ENCODE data around the gene CD74.
"Not testable (repeated sequence)": the region's sequence is repeated elsewhere in the genome, so short reads cannot be mapped to it uniquely, and the experiment has no call there.

CD74 gene

GRCh38 chr5:150441813-150442698 is 29.3 kb upstream of the CD74 start:
- DNase-seq (ENCODE audit: low spot score): no peak

DNA sequence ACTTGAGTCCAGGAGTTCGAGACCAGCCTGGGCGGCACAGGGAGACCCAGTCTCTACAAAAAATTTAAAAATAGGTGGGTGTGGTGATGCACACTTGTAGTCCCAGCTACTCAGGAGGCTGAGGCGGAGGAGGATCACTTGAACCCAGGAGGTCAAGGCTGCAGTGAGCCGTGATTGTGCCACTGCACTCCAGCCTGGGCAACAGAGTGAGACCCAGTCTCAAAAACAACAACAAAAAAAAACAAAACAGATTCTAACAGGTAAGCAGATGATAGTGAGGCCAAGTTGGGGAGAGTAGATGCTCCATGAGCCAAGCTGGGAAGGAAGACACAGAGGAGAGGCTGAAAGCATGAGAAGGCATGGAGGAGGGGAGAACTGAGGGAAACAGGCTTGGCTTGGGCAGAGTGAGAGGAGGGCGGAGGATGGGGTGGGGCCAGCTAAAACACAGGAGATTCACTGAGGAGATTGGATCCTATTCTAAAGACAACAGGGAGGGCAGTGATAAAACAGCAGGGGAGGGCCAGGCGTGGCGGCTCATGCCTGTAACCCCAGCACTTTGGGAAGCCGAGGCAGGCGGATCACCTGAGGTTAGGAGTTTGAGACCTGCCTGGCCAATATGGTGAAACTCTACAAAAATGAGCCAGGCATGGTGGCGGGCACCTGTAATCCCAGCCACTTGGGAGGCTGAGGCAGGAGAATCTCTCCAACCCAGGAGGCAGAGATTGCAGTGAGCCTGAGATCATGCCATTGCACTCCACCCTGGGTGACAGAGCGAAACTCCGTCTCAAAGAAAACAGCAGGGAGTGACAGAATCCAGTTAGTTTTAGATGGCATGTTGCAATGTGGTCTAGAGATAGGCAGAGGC is 28.5 kb upstream of the CD74 start:
- DNase-seq (ENCODE audit: low spot score) (no peak), FAIRE-seq (no peak)

More at GRCh38 chr5:150441813-150442698, 29.3 kb upstream of the CD74 start:
- FAIRE-seq: no peak

- DNase-seq (ENCODE audit: low spot score): peak; percentile 62
- no peak for FAIRE-seq
Observed at GRCh38 chr5:150438873-150439546, 26.3 kb upstream of the CD74 start.

GRCh38 chr5:150436141-150436680 is 23.5 kb upstream of the CD74 start:
- DNase-seq (ENCODE audit: low spot score) (peak; percentile 91), FAIRE-seq (peak; percentile 89)

DNA sequence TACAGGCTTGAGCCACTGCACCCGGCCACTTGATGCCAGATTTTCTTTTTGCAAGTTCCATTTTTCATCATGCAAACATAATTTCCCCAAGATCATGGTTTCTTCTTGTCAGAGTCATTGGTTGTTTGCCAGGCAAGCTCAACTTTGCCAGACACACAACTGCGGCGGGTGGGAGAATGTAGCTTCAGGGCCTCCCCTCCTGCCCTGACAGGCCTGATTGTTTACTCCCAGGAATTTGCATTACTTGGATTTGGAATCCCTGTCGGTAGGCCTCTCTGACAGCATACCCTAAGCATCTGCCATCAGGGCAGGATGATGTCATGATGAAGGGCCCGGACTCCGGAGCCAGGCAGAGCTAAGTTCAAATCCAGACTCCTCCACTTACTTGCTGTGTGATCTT is 21.8 kb upstream of the CD74 start:
- peak; percentile 46 for DNase-seq (ENCODE audit: low spot score)
- no peak for FAIRE-seq

DNA sequence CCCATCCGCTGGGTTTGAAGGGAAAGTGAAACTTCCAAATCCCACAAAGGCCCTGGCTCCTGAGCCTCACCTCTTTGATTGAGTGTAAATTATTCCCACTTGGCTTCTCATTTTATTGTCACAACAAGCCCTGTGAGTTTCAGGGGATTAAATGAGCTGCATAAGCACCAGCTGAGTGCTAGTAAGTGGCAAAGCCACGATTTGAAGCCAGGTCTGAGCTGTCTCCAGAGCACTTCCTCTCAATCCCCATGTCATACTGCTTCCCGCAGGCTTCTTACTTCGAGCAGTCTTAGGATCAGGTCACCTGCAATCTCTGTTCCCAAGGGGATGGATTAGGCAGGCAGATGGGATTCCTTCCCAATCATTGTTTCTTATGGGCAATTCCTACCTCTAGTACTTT is 18.9 kb upstream of the CD74 start:
- DNase-seq (ENCODE audit: low spot score) (no peak), FAIRE-seq (no peak)

- FAIRE-seq: no peak
- no peak for DNase-seq (ENCODE audit: low spot score)
Observed at GRCh38 chr5:150431048-150431447, 18.3 kb upstream of the CD74 start.

DNA sequence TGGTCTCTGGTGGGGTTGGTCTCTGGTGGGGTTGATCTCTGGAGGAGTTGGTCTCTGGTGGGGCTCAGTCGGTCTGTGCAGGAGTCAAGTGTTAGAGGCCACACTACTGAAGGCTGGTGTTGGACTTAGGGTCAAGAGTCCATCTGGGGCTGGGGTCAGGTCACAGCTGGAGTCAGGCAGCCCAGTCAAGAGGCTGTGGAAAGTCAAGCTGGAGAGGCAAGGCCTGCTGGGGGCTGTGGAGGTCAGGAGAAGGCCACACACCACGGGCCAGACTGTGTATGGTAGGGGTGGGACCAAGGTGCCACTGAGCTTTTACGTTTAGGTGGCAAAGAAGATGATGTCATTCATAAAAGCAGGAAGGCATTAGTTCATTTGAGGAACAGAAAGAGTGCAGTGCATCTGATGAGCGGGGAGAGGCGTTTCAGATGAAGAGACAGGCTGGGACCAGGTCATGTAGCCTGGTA is 16.7 kb upstream of the CD74 start:
- FAIRE-seq: no peak
- no peak for DNase-seq (ENCODE audit: low spot score)

DNA sequence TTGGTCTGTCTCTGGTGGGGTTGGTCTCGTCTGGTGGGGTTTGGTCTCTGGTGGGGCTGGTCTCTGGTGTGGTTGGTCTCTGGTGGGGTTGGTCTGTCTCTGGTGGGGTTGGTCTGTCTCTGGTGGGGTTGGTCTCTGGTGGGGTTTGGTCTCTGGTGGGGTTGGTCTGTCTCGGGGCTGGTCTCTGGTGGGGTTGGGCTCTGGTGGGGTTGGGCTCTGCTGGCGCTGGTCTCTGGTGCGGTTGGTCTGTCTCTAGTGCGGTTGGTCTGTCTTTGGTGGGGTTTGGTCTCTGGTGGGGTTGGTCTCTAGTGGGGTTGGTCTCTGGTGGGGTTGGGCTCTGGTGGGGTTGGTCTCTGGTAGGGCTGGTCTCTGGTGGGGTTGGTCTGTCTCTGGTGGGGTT is 16.3 kb upstream of the CD74 start:
- FAIRE-seq (no peak), DNase-seq (ENCODE audit: low spot score) (no peak)

GRCh38 chr5:150428106-150428876 is 15.6 kb upstream of the CD74 start:
- DNase-seq (ENCODE audit: low spot score) (no peak), FAIRE-seq (no peak)

DNA sequence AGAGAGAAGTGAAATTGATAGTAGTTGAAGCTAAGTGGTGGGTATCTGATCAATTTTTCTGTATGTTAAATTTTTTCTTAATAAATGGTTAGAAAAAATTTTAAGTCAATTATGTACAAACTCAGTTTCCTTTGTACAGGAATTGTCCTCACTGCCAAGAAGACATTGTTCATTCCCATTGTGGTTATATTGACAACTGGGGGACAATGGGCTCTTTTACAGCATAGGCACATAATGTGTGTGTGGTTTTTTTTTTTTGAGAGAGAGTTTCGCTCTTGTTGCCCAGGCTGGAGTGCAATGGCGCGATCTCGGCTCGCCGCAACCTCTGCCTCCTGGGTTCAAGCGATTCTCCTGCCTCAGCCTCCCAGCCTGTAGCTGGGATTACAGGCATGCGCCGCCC is 13.5 kb upstream of the CD74 start:
- FAIRE-seq; DNase-seq (ENCODE audit: low spot score): not testable (repeated sequence)

GRCh38 chr5:150422758-150423157 is 10.0 kb upstream of the CD74 start:
- FAIRE-seq: no peak
- DNase-seq (ENCODE audit: low spot score): no peak

GRCh38 chr5:150422075-150422474 is 9.4 kb upstream of the CD74 start:
- no peak for FAIRE-seq
- no peak for DNase-seq (ENCODE audit: low spot score)

DNA sequence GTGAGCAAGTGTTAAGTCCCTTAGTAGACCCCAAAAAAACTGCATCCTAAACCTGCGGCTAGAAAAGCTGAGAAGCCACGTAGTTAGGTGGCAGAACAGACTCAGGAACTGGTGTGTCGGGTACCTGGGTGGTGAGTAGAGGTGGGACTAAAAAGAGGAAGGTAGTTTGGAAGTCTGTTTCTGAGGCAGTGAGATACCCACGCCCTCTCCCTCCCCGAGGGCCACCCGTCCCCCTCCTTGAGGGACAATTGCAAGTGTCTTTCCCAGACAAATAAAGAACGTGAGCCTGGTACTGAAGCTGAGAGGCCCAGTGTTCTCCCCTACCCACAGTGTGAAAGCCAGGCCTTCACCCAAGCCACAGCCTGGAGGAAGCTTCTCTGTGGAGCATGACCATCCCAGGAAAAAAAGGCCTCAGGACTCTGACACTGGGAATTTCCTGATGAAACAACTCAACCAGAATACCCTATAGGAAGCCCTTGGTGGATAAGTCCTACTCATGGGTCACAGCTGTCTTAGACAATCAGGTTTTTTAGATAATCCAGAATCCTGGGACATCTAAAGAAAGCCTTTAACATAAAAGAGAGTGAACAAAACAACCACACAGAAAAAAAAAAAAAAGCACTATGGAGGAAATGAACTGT is 7.0 kb upstream of the CD74 start:
- FAIRE-seq (no peak), DNase-seq (ENCODE audit: low spot score) (no peak)

- not testable (repeated sequence) for FAIRE-seq; DNase-seq (ENCODE audit: low spot score)
Observed at GRCh38 chr5:150413902-150414790, 1.4 kb upstream of the CD74 start.

GRCh38 chr5:150413176-150413901 is 629 bp upstream of the CD74 start:
- DNase-seq (ENCODE audit: low spot score): no peak
- FAIRE-seq: no peak

DNA sequence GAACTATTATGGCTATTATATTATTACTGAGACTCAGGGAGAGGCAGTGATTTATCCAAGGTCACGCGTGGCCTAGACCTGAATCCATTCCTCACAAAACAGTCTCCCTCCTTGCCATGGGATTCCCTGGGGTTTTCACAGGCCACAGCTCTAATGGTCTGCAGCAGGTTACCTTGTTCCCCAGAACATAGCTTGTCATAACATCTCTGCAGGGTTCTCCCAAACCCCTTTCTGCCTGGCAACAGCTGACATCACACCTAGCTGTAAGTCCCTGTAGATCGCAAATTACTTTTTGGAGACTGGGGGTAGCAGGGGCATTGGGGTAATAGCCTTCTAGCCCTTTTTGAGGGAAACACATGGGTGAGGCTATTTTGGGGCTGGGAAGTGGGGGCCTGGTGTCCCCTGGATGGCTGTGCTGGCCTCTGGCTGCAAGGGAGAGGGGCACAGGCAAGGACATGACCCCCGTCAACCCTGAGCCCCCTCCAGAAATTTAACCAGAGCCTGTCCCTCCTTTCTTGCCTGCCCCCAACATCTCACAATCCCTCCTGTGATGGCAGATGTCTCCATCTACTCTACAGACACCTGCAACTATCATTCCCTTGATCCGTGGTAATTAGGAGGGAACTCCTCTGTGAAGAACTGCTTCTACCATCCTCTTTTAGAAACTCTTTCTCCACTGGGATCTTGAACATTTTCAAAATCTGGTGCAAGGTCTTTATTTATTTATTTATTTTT is 1.3 kb downstream of the CD74 start:
- no peak for FAIRE-seq
- no peak for DNase-seq (ENCODE audit: low spot score)

Data from urothelium cell line (cell line).